Esophagus squamous epithelium (tissue), 5 donors: ENCODE data around the gene STK11. TPM values are rescaled to one million over a fixed set of nuclear protein-coding genes. Genes with fewer than 3 reads are reported as not detected.

Experiments
- DNase-seq: peaks from one replicate; lab custom pipeline; 2025; lab: John Stamatoyannopoulos, UW
- H3K27ac ChIP-seq, 4 donors: fragments of 200-600 bp; sonication (generic); one replicate each; pipeline ENCODE4 v1.5.1; 2016 to 2019; ENCODE audit warnings: mild to moderate bottlenecking in 1 of 4
- H3K27me3 ChIP-seq, 4 donors: fragments of 200-600 bp; sonication (generic); 1 replicate in 3 of 4; 2 replicates in 1 of 4; pipeline versions ENCODE4 v1.5.1 to v1.6.0; 2017 to 2021; ENCODE audit warnings: antibody characterized with exemption in 1 of 4
- H3K36me3 ChIP-seq, 3 donors: fragments of 200-600 bp; sonication (generic); one replicate each; pipeline ENCODE4 v1.5.1; 2016 to 2019
- H3K4me1 ChIP-seq, 3 donors: fragments of 200-600 bp; sonication (generic); one replicate each; pipeline ENCODE4 v1.5.1; 2017 to 2019
- H3K4me3 ChIP-seq, 4 donors: fragments of 200-600 bp; sonication (generic); 1 replicate in 3 of 4; 2 replicates in 1 of 4; pipeline ENCODE4 v1.5.1; 2016 to 2019; ENCODE audit warnings: mild to moderate bottlenecking in 2 of 4, moderate library complexity in 1 of 4
- H3K9me3 ChIP-seq, 3 donors: fragments of 200-600 bp; sonication (generic); one replicate each; pipeline ENCODE4 v1.5.1; 2016 to 2019
- CTCF ChIP-seq, 6 experiments: fragments of 450-650 bp in 4 of 6; fragments of 200-600 bp in 2 of 6; sonication (generic) in 2 of 6; IDR thresholded peaks; one replicate each; pipeline ENCODE4 v1.5.1; 2016 to 2019; ENCODE audit warnings: antibody characterized with exemption in 6 of 6, mild to moderate bottlenecking in 4 of 6, moderate library complexity in 4 of 6
- POLR2A ChIP-seq, 4 donors: fragments of 450-650 bp; IDR thresholded peaks; one replicate each; pipeline ENCODE4 v1.6.1; 2017; ENCODE audit warnings: antibody characterized with exemption in 4 of 4, mild to moderate bottlenecking in 4 of 4, moderate library complexity in 3 of 4
- WGBS, 2 donors: methylation state at CpG; one replicate each; pipeline ENCODE4 v1.1.5; 2018; 5-methylcytosine and 5-hydroxymethylcytosine counted together
- intact Hi-C: fragments of 100-400 bp; cut with DNase I; formaldehyde crosslinking; loops from one replicate; pipeline ENCODE4 v1.15.0; 2022
- total RNA-seq, 4 donors: library from RNA; depleted of rRNA; stranded (reverse); fragments of >200 nt; gene quantifications; one replicate each; pipeline ENCODE4 v1.1.0, GENCODE V29; 2016
- donor health status: DM: yes; HTN: yes; CAD: no.

Gene STK11
- total RNA-seq, 4 donors from 2014 or later: 59.3 to 68.5 (median 61.6) TPM

GRCh38 chr19:1261538-1261797 lies 55.9 kb downstream of the STK11 start:
- Histone ChIP-seq H3K36me3 (peaks cover 8 to 21% (median 9%) of the 10 kb centered on the region in 3 donors), H3K27me3 (no peaks in the 10 kb centered on the region), H3K4me1 (peaks cover 79 to 100% (median 84%) of the 10 kb centered on the region in 3 donors), H3K27ac (peak overlapping the region; percentile 97 to 99 (median 98)), H3K4me3 (peak overlapping the region; percentile 61 to 72 (median 70)), H3K9me3 (no peaks in the 10 kb centered on the region)
- WGBS, 2 donors: 10 to 12% methylated on average over 13 to 14 of the region's 14 CpGs
- intact Hi-C loops: no loop called here
- no peak for DNase-seq
- TF ChIP-seq POLR2A (IDR thresholded peaks at IDR 0.05) (no peak), CTCF (IDR thresholded peaks at IDR 0.05) (peak in 1 of 6 experiments; percentile 10)

GRCh38 chr19:1261798-1262622 lies 56.4 kb downstream of the STK11 start:
- DNase-seq: no peak

GRCh38 chr19:1262623-1263123 lies 57.1 kb downstream of the STK11 start:
- no peak for TF ChIP-seq POLR2A (IDR thresholded peaks at IDR 0.05)
- no peak for TF ChIP-seq CTCF (IDR thresholded peaks at IDR 0.05)
- Histone ChIP-seq H3K4me3 (peak overlapping the region; percentile 61 to 72 (median 70)), H3K27me3 (no peaks in the 10 kb centered on the region), H3K9me3 (no peaks in the 10 kb centered on the region), H3K4me1 (peaks cover 76 to 100% (median 79%) of the 10 kb centered on the region in 3 donors), H3K36me3 (peaks cover 0 to 9% (median 0%) of the 10 kb centered on the region in 3 donors), H3K27ac (peak overlapping the region; percentile 97 to 99 (median 98))
- 25 to 26% methylated on average over 5 to 7 of the region's 21 CpGs for WGBS, 2 donors
- no peak for DNase-seq
- intact Hi-C loops: no loop called here

More at GRCh38 chr19:1261798-1262622, 56.4 kb downstream of the STK11 start:
- Histone ChIP-seq H3K9me3 (no peaks in the 10 kb centered on the region), H3K4me1 (peaks cover 76 to 100% (median 79%) of the 10 kb centered on the region in 3 donors), H3K4me3 (peak overlapping the region; percentile 61 to 72 (median 70)), H3K27me3 (no peaks in the 10 kb centered on the region), H3K27ac (peak overlapping the region; percentile 97 to 99 (median 98)), H3K36me3 (peaks cover 2 to 16% (median 3%) of the 10 kb centered on the region in 3 donors)
- intact Hi-C loops: no loop called here
- TF ChIP-seq CTCF (IDR thresholded peaks at IDR 0.05) (no peak), POLR2A (IDR thresholded peaks at IDR 0.05) (peak in 2 of 4 donors; percentile 49)
- WGBS, 2 donors: 1 to 7% methylated on average over 6 to 7 of the region's 28 CpGs

GRCh38 chr19:1263188-1263587 lies 57.6 kb downstream of the STK11 start:
- Histone ChIP-seq H3K4me3 (peak overlapping the region in 1 of 4 donors; percentile 72), H3K4me1 (peaks cover 76 to 100% (median 79%) of the 10 kb centered on the region in 3 donors), H3K9me3 (no peaks in the 10 kb centered on the region), H3K27me3 (no peaks in the 10 kb centered on the region), H3K36me3 (peaks cover 0 to 4% (median 0%) of the 10 kb centered on the region in 3 donors), H3K27ac (peak overlapping the region; percentile 97 to 99 (median 98))
- no peak for TF ChIP-seq CTCF (IDR thresholded peaks at IDR 0.05)
- TF ChIP-seq POLR2A (IDR thresholded peaks at IDR 0.05): peak in 1 of 4 donors; percentile 10
- no peak for DNase-seq
- intact Hi-C loops: no loop called here
- WGBS, 2 donors: 66 to 77% methylated on average over 2 of the region's 5 CpGs
